ENCODE measurements around the gene FMNL2.

GRCh38 chr2:152506843-152507242 lies 171.9 kb downstream of the FMNL2 start:
- no peak for TF ChIP-seq RAD21 (conservative IDR thresholded peaks at IDR 0.05)
- TF ChIP-seq, protein P1, sequence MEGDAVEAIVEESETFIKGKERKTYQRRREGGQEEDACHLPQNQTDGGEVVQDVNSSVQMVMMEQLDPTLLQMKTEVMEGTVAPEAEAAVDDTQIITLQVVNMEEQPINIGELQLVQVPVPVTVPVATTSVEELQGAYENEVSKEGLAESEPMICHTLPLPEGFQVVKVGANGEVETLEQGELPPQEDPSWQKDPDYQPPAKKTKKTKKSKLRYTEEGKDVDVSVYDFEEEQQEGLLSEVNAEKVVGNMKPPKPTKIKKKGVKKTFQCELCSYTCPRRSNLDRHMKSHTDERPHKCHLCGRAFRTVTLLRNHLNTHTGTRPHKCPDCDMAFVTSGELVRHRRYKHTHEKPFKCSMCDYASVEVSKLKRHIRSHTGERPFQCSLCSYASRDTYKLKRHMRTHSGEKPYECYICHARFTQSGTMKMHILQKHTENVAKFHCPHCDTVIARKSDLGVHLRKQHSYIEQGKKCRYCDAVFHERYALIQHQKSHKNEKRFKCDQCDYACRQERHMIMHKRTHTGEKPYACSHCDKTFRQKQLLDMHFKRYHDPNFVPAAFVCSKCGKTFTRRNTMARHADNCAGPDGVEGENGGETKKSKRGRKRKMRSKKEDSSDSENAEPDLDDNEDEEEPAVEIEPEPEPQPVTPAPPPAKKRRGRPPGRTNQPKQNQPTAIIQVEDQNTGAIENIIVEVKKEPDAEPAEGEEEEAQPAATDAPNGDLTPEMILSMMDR (IDR thresholded peaks at IDR 0.05; ENCODE audit: poor library complexity, severe bottlenecking): no peak
- TF ChIP-seq EP300 (conservative IDR thresholded peaks at IDR 0.05; ENCODE audit: poor library complexity, severe bottlenecking): no peak
- TF ChIP-seq, protein P2, sequence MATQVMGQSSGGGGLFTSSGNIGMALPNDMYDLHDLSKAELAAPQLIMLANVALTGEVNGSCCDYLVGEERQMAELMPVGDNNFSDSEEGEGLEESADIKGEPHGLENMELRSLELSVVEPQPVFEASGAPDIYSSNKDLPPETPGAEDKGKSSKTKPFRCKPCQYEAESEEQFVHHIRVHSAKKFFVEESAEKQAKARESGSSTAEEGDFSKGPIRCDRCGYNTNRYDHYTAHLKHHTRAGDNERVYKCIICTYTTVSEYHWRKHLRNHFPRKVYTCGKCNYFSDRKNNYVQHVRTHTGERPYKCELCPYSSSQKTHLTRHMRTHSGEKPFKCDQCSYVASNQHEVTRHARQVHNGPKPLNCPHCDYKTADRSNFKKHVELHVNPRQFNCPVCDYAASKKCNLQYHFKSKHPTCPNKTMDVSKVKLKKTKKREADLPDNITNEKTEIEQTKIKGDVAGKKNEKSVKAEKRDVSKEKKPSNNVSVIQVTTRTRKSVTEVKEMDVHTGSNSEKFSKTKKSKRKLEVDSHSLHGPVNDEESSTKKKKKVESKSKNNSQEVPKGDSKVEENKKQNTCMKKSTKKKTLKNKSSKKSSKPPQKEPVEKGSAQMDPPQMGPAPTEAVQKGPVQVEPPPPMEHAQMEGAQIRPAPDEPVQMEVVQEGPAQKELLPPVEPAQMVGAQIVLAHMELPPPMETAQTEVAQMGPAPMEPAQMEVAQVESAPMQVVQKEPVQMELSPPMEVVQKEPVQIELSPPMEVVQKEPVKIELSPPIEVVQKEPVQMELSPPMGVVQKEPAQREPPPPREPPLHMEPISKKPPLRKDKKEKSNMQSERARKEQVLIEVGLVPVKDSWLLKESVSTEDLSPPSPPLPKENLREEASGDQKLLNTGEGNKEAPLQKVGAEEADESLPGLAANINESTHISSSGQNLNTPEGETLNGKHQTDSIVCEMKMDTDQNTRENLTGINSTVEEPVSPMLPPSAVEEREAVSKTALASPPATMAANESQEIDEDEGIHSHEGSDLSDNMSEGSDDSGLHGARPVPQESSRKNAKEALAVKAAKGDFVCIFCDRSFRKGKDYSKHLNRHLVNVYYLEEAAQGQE (IDR thresholded peaks at IDR 0.05; ENCODE audit: borderline replicate concordance): no peak
